ENCODE data around the gene IL1R2. TPM values are rescaled to one million over a fixed set of nuclear protein-coding genes. Genes with fewer than 3 reads are reported as not detected.

Gene IL1R2
- total RNA-seq, 1 experiment from 2014 or later: not detected

DNA sequence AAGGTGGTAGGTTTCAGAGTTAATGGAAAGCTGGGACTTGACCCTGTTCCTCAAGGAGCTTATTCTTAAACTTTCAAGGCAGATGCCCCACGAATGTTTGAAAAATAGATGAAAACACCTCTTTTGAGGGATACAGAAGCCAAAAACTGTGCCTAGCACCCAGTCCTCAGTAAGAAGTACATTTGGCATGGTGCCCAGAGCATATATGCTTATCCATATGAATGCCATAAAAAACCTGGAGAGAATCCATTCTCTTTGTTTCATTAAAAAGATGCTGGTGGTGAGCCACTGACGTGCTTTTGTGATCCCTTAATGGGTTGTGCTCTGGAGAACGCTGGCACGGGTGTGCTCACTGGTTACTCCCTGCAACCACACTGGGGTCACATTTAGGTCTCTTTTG lies 69.0 kb downstream of the IL1R2 start:
- intact Hi-C loops (cut with micrococcal nuclease; ENCODE audit: unreplicated experiment): no loop called here
- Histone ChIP-seq H3K9me3 (ENCODE audit: low read depth, low read length, poor library complexity, severe bottlenecking) (no peaks in the 10 kb centered on the region), H3K27me3 (replicated peaks; ENCODE audit: insufficient read depth, low read depth, low read length, poor library complexity) (no peaks in the 10 kb centered on the region), H3K4me3 (ENCODE audit: low read depth, low read length, poor library complexity, severe bottlenecking) (no peak overlapping the region), H3K27ac (ENCODE audit: low read depth, low read length, poor library complexity, severe bottlenecking) (no peak overlapping the region), H3K36me3 (ENCODE audit: insufficient read depth, low read length, poor library complexity, severe bottlenecking) (no peaks in the 10 kb centered on the region), H3K4me1 (ENCODE audit: insufficient read depth, low read length, poor library complexity, severe bottlenecking) (no peaks in the 10 kb centered on the region)
- TF ChIP-seq EZH2 (IDR thresholded peaks at IDR 0.05; ENCODE audit: borderline replicate concordance, low read depth, low read length, poor library complexity, severe bottlenecking): no peak
- TF ChIP-seq, protein P1, sequence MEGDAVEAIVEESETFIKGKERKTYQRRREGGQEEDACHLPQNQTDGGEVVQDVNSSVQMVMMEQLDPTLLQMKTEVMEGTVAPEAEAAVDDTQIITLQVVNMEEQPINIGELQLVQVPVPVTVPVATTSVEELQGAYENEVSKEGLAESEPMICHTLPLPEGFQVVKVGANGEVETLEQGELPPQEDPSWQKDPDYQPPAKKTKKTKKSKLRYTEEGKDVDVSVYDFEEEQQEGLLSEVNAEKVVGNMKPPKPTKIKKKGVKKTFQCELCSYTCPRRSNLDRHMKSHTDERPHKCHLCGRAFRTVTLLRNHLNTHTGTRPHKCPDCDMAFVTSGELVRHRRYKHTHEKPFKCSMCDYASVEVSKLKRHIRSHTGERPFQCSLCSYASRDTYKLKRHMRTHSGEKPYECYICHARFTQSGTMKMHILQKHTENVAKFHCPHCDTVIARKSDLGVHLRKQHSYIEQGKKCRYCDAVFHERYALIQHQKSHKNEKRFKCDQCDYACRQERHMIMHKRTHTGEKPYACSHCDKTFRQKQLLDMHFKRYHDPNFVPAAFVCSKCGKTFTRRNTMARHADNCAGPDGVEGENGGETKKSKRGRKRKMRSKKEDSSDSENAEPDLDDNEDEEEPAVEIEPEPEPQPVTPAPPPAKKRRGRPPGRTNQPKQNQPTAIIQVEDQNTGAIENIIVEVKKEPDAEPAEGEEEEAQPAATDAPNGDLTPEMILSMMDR (conservative IDR thresholded peaks at IDR 0.05; ENCODE audit: low read depth, low read length): no peak
- CTCF ChIA-PET: no interaction called here
- DNase-seq (ENCODE audit: low spot score): no peak
- BruUV-seq (replicated peaks): no TSS peak
- POLR2A ChIA-PET (ENCODE audit: low non-redundant PET): no interaction called here

DNA sequence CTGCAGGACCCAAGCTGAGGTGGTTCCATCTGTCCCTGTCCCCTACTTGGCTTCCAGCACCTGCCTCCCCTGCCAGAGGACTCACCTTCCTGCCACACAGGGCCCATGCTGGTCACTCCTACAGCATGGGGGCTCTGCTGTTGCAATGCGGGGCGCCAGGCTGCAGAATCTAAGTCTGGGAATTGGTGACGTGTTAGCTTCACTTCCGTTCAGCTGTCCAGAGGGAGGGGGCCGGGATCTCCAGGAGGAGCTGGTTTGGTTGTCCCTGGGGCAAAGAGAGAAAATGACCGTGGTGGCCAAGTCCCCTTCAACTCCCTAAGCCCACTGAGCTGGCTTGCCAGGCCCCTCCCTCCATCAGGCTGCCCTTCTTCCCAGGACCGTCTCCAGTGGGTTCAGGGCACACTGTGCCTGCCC lies 69.5 kb downstream of the IL1R2 start:
- intact Hi-C loops (cut with micrococcal nuclease; ENCODE audit: unreplicated experiment): no loop called here
- CTCF ChIA-PET: no interaction called here
- no TSS peak for BruUV-seq (replicated peaks)
- Histone ChIP-seq H3K4me3 (ENCODE audit: low read depth, low read length, poor library complexity, severe bottlenecking) (no peak overlapping the region), H3K9me3 (ENCODE audit: low read depth, low read length, poor library complexity, severe bottlenecking) (no peaks in the 10 kb centered on the region), H3K4me1 (ENCODE audit: insufficient read depth, low read length, poor library complexity, severe bottlenecking) (no peaks in the 10 kb centered on the region), H3K27me3 (replicated peaks; ENCODE audit: insufficient read depth, low read depth, low read length, poor library complexity) (no peaks in the 10 kb centered on the region), H3K36me3 (ENCODE audit: insufficient read depth, low read length, poor library complexity, severe bottlenecking) (no peaks in the 10 kb centered on the region), H3K27ac (ENCODE audit: low read depth, low read length, poor library complexity, severe bottlenecking) (no peak overlapping the region)
- POLR2A ChIA-PET (ENCODE audit: low non-redundant PET): no interaction called here
- no peak for DNase-seq (ENCODE audit: low spot score)
- TF ChIP-seq, protein P1 (conservative IDR thresholded peaks at IDR 0.05; ENCODE audit: low read depth, low read length): no peak
- no peak for TF ChIP-seq EZH2 (IDR thresholded peaks at IDR 0.05; ENCODE audit: borderline replicate concordance, low read depth, low read length, poor library complexity, severe bottlenecking)

DNA sequence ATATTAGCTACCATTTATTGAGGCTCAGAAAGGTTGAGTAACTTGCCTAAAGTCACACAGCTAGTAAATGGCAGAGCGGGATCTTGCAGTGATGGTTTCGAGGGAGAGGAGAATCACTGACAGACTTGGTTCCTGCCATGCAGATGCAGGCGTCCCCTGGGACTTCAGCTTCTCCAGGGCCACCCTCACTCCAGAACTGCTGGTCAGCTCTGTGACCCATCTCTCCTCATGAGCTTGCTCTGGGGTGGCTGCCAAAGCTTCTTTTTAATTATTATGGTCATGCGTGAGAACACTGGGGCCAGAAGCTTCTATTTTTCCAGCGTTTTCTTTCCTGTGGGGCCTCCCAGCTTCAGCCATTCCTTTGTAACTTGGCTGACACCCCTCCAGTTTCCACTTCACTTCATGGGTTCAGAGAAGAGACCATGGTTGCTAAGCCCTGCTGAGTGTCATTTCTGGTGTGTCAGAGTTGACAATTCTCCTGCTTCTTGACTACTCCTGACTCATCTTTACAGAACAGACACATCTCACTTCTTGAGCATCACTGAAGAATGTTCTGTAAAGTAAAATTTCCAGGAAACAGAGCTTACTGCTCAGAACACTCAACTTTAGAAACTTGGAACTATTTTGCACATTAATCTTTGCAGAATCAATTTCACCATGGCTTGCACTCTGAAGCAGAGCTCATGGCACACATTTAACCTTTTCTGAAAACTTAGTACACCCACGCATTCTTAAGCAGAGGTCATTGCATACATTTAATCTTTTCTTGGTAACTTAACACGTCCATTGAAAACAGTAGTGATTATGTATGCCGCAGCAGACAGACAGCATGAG lies 70.4 kb downstream of the IL1R2 start:
- POLR2A ChIA-PET (ENCODE audit: low non-redundant PET): no interaction called here

More for the DNA sequence above, 70.4 kb downstream of the IL1R2 start:
- H3K4me1 ChIP-seq (ENCODE audit: insufficient read depth, low read length, poor library complexity, severe bottlenecking): no peaks in the 10 kb centered on the region
- no TSS peak for BruUV-seq (replicated peaks)
- H3K9me3 ChIP-seq (ENCODE audit: low read depth, low read length, poor library complexity, severe bottlenecking): no peaks in the 10 kb centered on the region
- DNase-seq (ENCODE audit: low spot score): no peak
- no peak overlapping the region for H3K4me3 ChIP-seq (ENCODE audit: low read depth, low read length, poor library complexity, severe bottlenecking)
- H3K27ac ChIP-seq (ENCODE audit: low read depth, low read length, poor library complexity, severe bottlenecking): no peak overlapping the region
- H3K27me3 ChIP-seq (replicated peaks; ENCODE audit: insufficient read depth, low read depth, low read length, poor library complexity): no peaks in the 10 kb centered on the region
- no peaks in the 10 kb centered on the region for H3K36me3 ChIP-seq (ENCODE audit: insufficient read depth, low read length, poor library complexity, severe bottlenecking)
- intact Hi-C loops (cut with micrococcal nuclease; ENCODE audit: unreplicated experiment): no loop called here
- CTCF ChIA-PET: no interaction called here
- TF ChIP-seq, protein P1 (conservative IDR thresholded peaks at IDR 0.05; ENCODE audit: low read depth, low read length): no peak
- no peak for TF ChIP-seq EZH2 (IDR thresholded peaks at IDR 0.05; ENCODE audit: borderline replicate concordance, low read depth, low read length, poor library complexity, severe bottlenecking)

All from A673 (cell line).